Measurements from ENCODE around the gene RPS21. TPM values are rescaled to one million over a fixed set of nuclear protein-coding genes. Genes with fewer than 3 reads are reported as not detected.

Gene RPS21
- total RNA-seq, 1 donor from 2014 or later, result 2,085 TPM

- no peaks in the 10 kb centered on the region for H3K27me3 Mint-ChIP-seq (ENCODE audit: low read depth)
- intact Hi-C loops (cut with micrococcal nuclease), result no loop called here
- H3K9me3 Mint-ChIP-seq, result no peaks in the 10 kb centered on the region
- H3K4me1 Mint-ChIP-seq (ENCODE audit: low read depth), result peaks cover 6% of the 10 kb centered on the region
- DNase-seq (ENCODE audit: low spot score), result no peak
- H3K36me3 Mint-ChIP-seq (ENCODE audit: low read depth), result no peaks in the 10 kb centered on the region
- H3K27ac Mint-ChIP-seq, result no peak overlapping the region
- H3K4me3 Mint-ChIP-seq (ENCODE audit: low read depth), result no peak overlapping the region
These were observed 24.7 kb downstream of the RPS21 start for GRCh38 chr20:62411479-62412193.

GRCh38 chr20:62412194-62413024 lies 25.5 kb downstream of the RPS21 start:
- no peak overlapping the region for H3K27ac Mint-ChIP-seq
- intact Hi-C loops (cut with micrococcal nuclease), result no loop called here
- no peaks in the 10 kb centered on the region for H3K9me3 Mint-ChIP-seq
- no peaks in the 10 kb centered on the region for H3K27me3 Mint-ChIP-seq (ENCODE audit: low read depth)
- H3K4me3 Mint-ChIP-seq (ENCODE audit: low read depth), result no peak overlapping the region
- peaks cover 6% of the 10 kb centered on the region for H3K4me1 Mint-ChIP-seq (ENCODE audit: low read depth)
- no peak for DNase-seq (ENCODE audit: low spot score)
- H3K36me3 Mint-ChIP-seq (ENCODE audit: low read depth), result no peaks in the 10 kb centered on the region

GRCh38 chr20:62413025-62413570 lies 26.2 kb downstream of the RPS21 start:
- Mint-ChIP-seq H3K9me3 (no peaks in the 10 kb centered on the region), H3K4me3 (ENCODE audit: low read depth) (no peak overlapping the region), H3K36me3 (ENCODE audit: low read depth) (no peaks in the 10 kb centered on the region), H3K27me3 (ENCODE audit: low read depth) (no peaks in the 10 kb centered on the region), H3K27ac (no peak overlapping the region), H3K4me1 (ENCODE audit: low read depth) (peaks cover 6% of the 10 kb centered on the region)
- intact Hi-C loops (cut with micrococcal nuclease), result no loop called here
- no peak for DNase-seq (ENCODE audit: low spot score)

GRCh38 chr20:62413896-62414481 lies 27.1 kb downstream of the RPS21 start:
- Mint-ChIP-seq H3K9me3 (no peaks in the 10 kb centered on the region), H3K36me3 (ENCODE audit: low read depth) (no peaks in the 10 kb centered on the region), H3K27me3 (ENCODE audit: low read depth) (no peaks in the 10 kb centered on the region), H3K4me1 (ENCODE audit: low read depth) (peaks cover 6% of the 10 kb centered on the region), H3K4me3 (ENCODE audit: low read depth) (no peak overlapping the region), H3K27ac (no peak overlapping the region)
- intact Hi-C loops (cut with micrococcal nuclease), result no loop called here
- DNase-seq (ENCODE audit: low spot score), result no peak

- Mint-ChIP-seq H3K36me3 (ENCODE audit: low read depth) (no peaks in the 10 kb centered on the region), H3K27ac (no peak overlapping the region), H3K4me1 (ENCODE audit: low read depth) (no peaks in the 10 kb centered on the region), H3K4me3 (ENCODE audit: low read depth) (no peak overlapping the region), H3K27me3 (ENCODE audit: low read depth) (no peaks in the 10 kb centered on the region), H3K9me3 (no peaks in the 10 kb centered on the region)
- no peak for DNase-seq (ENCODE audit: low spot score)
- intact Hi-C loops (cut with micrococcal nuclease), result no loop called here
These were observed 28.6 kb downstream of the RPS21 start for GRCh38 chr20:62415354-62416111.

GRCh38 chr20:62416651-62417637 lies 30.0 kb downstream of the RPS21 start:
- no peaks in the 10 kb centered on the region for H3K36me3 Mint-ChIP-seq (ENCODE audit: low read depth)
- no peaks in the 10 kb centered on the region for H3K4me1 Mint-ChIP-seq (ENCODE audit: low read depth)
- intact Hi-C loops (cut with micrococcal nuclease), result no loop called here
- no peak overlapping the region for H3K4me3 Mint-ChIP-seq (ENCODE audit: low read depth)
- H3K9me3 Mint-ChIP-seq, result no peaks in the 10 kb centered on the region
- no peak overlapping the region for H3K27ac Mint-ChIP-seq
- H3K27me3 Mint-ChIP-seq (ENCODE audit: low read depth), result no peaks in the 10 kb centered on the region
- DNase-seq (ENCODE audit: low spot score), result no peak

- H3K9me3 Mint-ChIP-seq, result no peaks in the 10 kb centered on the region
- DNase-seq (ENCODE audit: low spot score), result no peak
- intact Hi-C loops (cut with micrococcal nuclease), result no loop called here
- no peaks in the 10 kb centered on the region for H3K4me1 Mint-ChIP-seq (ENCODE audit: low read depth)
- no peaks in the 10 kb centered on the region for H3K36me3 Mint-ChIP-seq (ENCODE audit: low read depth)
- H3K4me3 Mint-ChIP-seq (ENCODE audit: low read depth), result no peak overlapping the region
- no peak overlapping the region for H3K27ac Mint-ChIP-seq
- no peaks in the 10 kb centered on the region for H3K27me3 Mint-ChIP-seq (ENCODE audit: low read depth)
These were observed 31.2 kb downstream of the RPS21 start for GRCh38 chr20:62417981-62418708.

- Mint-ChIP-seq H3K27me3 (ENCODE audit: low read depth) (no peaks in the 10 kb centered on the region), H3K36me3 (ENCODE audit: low read depth) (no peaks in the 10 kb centered on the region), H3K4me3 (ENCODE audit: low read depth) (no peak overlapping the region), H3K4me1 (ENCODE audit: low read depth) (no peaks in the 10 kb centered on the region), H3K27ac (no peak overlapping the region), H3K9me3 (no peaks in the 10 kb centered on the region)
- intact Hi-C loops (cut with micrococcal nuclease), result no loop called here
- no peak for DNase-seq (ENCODE audit: low spot score)
These were observed 32.0 kb downstream of the RPS21 start for GRCh38 chr20:62418709-62419487.

GRCh38 chr20:62419759-62420158 lies 32.9 kb downstream of the RPS21 start:
- intact Hi-C loops (cut with micrococcal nuclease), result no loop called here
- Mint-ChIP-seq H3K4me3 (ENCODE audit: low read depth) (no peak overlapping the region), H3K9me3 (no peaks in the 10 kb centered on the region), H3K4me1 (ENCODE audit: low read depth) (no peaks in the 10 kb centered on the region), H3K27me3 (ENCODE audit: low read depth) (no peaks in the 10 kb centered on the region), H3K36me3 (ENCODE audit: low read depth) (no peaks in the 10 kb centered on the region), H3K27ac (no peak overlapping the region)
- no peak for DNase-seq (ENCODE audit: low spot score)

GRCh38 chr20:62420846-62421715 lies 34.2 kb downstream of the RPS21 start:
- no peaks in the 10 kb centered on the region for H3K27me3 Mint-ChIP-seq (ENCODE audit: low read depth)
- DNase-seq (ENCODE audit: low spot score), result no peak
- H3K4me1 Mint-ChIP-seq (ENCODE audit: low read depth), result no peaks in the 10 kb centered on the region
- no peaks in the 10 kb centered on the region for H3K36me3 Mint-ChIP-seq (ENCODE audit: low read depth)
- intact Hi-C loops (cut with micrococcal nuclease), result no loop called here
- no peak overlapping the region for H3K4me3 Mint-ChIP-seq (ENCODE audit: low read depth)
- H3K27ac Mint-ChIP-seq, result no peak overlapping the region
- no peaks in the 10 kb centered on the region for H3K9me3 Mint-ChIP-seq

Measured in activated T-helper 2 cell treated with anti-CD3 and anti-CD28 coated beads, Interferon-gamma antibody, Interleukin-2, Interleukin-4, amounts not matched to agents 10 μg/mL and 5 μg/mL and 100 μg/mL, durations not matched to agents 14 hours and 24 hours and 36 hours (primary cell).